ENCODE data around the gene TMEM229B.
A peak's percentile ranks its signal among the peaks of the same experiment; 100 is the strongest.

DNA sequence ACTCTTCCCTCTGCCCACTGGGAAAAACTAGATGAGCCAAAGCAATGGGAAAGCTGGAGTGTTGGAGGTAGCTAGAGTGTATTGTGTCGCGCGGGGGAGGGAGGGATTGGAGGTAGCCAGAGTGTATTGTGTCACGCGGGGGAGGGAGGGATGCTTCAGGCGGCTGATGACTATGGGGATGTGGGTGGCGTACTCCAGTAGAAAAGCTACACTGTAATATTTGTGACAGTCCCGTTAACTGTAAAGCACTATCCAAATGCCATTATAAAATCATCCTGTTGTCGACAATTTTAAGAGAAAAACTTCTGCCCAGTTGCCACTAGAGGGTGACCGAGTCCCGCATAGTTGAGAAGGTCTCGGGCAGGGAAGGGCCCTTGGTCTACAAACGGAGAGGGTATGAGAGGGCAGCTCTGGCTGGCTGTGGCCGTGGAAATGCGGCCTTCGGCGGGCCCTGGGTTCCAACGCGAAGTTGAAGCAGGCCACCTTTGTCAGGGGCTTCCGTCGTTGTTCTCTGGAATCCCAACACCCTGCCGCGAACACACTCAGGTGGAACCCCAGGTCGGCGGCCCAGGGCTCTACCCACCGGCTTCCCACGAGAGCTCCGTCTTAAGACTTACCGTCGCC, 61.4 kb downstream of the TMEM229B start:
- TF ChIP-seq, protein P1, sequence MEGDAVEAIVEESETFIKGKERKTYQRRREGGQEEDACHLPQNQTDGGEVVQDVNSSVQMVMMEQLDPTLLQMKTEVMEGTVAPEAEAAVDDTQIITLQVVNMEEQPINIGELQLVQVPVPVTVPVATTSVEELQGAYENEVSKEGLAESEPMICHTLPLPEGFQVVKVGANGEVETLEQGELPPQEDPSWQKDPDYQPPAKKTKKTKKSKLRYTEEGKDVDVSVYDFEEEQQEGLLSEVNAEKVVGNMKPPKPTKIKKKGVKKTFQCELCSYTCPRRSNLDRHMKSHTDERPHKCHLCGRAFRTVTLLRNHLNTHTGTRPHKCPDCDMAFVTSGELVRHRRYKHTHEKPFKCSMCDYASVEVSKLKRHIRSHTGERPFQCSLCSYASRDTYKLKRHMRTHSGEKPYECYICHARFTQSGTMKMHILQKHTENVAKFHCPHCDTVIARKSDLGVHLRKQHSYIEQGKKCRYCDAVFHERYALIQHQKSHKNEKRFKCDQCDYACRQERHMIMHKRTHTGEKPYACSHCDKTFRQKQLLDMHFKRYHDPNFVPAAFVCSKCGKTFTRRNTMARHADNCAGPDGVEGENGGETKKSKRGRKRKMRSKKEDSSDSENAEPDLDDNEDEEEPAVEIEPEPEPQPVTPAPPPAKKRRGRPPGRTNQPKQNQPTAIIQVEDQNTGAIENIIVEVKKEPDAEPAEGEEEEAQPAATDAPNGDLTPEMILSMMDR (IDR thresholded peaks at IDR 0.05 in 2 of 3, conservative IDR thresholded peaks at IDR 0.05 in 1 of 3; ENCODE audit: borderline replicate concordance in 1 of 3, insufficient read depth in 1 of 3, low read depth in 2 of 3, low read length in 2 of 3) = peak; percentile 75 to 88 (median 76)
- TF ChIP-seq EZH2 (IDR thresholded peaks at IDR 0.05) (no peak), TCF7L2 (IDR thresholded peaks at IDR 0.05; ENCODE audit: borderline replicate concordance, extremely low read depth, insufficient read depth, insufficient read length) (no peak), JUND (IDR thresholded peaks at IDR 0.05) (no peak), SIN3A (IDR thresholded peaks at IDR 0.05; ENCODE audit: low read depth) (no peak), POLR2A (IDR thresholded peaks at IDR 0.05; ENCODE audit: borderline replicate concordance, extremely low read depth, insufficient read depth, insufficient read length) (no peak), POLR2AphosphoS5 (IDR thresholded peaks at IDR 0.05; ENCODE audit: low read depth, low read length) (no peak), FOSL1 (IDR thresholded peaks at IDR 0.05; ENCODE audit: low read depth) (no peak), RAD21 (IDR thresholded peaks at IDR 0.05; ENCODE audit: low read depth) (peak; percentile 92), CEBPB (IDR thresholded peaks at IDR 0.05; ENCODE audit: low read depth) (no peak)
- TF ChIP-seq, protein P2, sequence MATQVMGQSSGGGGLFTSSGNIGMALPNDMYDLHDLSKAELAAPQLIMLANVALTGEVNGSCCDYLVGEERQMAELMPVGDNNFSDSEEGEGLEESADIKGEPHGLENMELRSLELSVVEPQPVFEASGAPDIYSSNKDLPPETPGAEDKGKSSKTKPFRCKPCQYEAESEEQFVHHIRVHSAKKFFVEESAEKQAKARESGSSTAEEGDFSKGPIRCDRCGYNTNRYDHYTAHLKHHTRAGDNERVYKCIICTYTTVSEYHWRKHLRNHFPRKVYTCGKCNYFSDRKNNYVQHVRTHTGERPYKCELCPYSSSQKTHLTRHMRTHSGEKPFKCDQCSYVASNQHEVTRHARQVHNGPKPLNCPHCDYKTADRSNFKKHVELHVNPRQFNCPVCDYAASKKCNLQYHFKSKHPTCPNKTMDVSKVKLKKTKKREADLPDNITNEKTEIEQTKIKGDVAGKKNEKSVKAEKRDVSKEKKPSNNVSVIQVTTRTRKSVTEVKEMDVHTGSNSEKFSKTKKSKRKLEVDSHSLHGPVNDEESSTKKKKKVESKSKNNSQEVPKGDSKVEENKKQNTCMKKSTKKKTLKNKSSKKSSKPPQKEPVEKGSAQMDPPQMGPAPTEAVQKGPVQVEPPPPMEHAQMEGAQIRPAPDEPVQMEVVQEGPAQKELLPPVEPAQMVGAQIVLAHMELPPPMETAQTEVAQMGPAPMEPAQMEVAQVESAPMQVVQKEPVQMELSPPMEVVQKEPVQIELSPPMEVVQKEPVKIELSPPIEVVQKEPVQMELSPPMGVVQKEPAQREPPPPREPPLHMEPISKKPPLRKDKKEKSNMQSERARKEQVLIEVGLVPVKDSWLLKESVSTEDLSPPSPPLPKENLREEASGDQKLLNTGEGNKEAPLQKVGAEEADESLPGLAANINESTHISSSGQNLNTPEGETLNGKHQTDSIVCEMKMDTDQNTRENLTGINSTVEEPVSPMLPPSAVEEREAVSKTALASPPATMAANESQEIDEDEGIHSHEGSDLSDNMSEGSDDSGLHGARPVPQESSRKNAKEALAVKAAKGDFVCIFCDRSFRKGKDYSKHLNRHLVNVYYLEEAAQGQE (IDR thresholded peaks at IDR 0.05; ENCODE audit: low read depth) = no peak
- TF ChIP-seq, protein P3, sequence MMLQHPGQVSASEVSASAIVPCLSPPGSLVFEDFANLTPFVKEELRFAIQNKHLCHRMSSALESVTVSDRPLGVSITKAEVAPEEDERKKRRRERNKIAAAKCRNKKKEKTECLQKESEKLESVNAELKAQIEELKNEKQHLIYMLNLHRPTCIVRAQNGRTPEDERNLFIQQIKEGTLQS (IDR thresholded peaks at IDR 0.05) = no peak

Measured in HCT116 (cell line).